Natural killer cell (primary cell): Measurements from ENCODE around the gene ZNF185. TPM values are rescaled to one million over a fixed set of nuclear protein-coding genes. Genes with fewer than 3 reads are reported as not detected.

Experiments
- ATAC-seq, 3 donors: fragments of 150-1000 bp in 2 of 3; fragments of 200-7000 bp in 1 of 3; cut with Tn5 transposase; 1 replicate in 1 of 3; 2 replicates in 2 of 3; pipeline ENCODE4 v1.10.0; 2021; ENCODE audit warnings: mild to moderate bottlenecking in 2 of 3, moderate library complexity in 2 of 3
- DNase-seq, 2 donors: peaks; one replicate each; pipeline versions ENCODE4 v3.0.0 to v3.0.0-alpha.2; 2013 to 2021; ENCODE audit warnings: mixed read lengths in 1 of 2
- H3K27ac ChIP-seq: one replicate; pipeline ENCODE4 v1.5.1; 2013; ENCODE audit warnings: mild to moderate bottlenecking, low read length
- H3K27me3 ChIP-seq: one replicate; pipeline ENCODE4 v1.6.1; 2013; ENCODE audit warnings: low read length; ENCODE audit not compliant: control insufficient read depth, insufficient read depth
- H3K36me3 ChIP-seq: one replicate; pipeline ENCODE4 v1.6.1; 2013; ENCODE audit warnings: low read length; ENCODE audit not compliant: control insufficient read depth, insufficient read depth
- H3K4me1 ChIP-seq: one replicate; pipeline ENCODE4 v1.6.1; 2013; ENCODE audit warnings: low read length; ENCODE audit not compliant: control insufficient read depth, insufficient read depth
- H3K4me3 ChIP-seq: one replicate; pipeline ENCODE4 v1.5.1; 2013; ENCODE audit warnings: low read length
- H3K9me3 ChIP-seq: one replicate; pipeline ENCODE4 v1.6.1; 2013; ENCODE audit warnings: low read length; ENCODE audit not compliant: control insufficient read depth, insufficient read depth
- H3K27ac Mint-ChIP-seq, 2 donors: one replicate each; pipeline ENCODE4 v1.8.0; 2022; ENCODE audit warnings: mild to moderate bottlenecking in 2 of 2, mixed read lengths in 2 of 2, moderate library complexity in 1 of 2
- H3K27me3 Mint-ChIP-seq, 2 donors: one replicate each; pipeline ENCODE4 v1.8.0; 2022; ENCODE audit warnings: low read depth in 2 of 2, mixed read lengths in 2 of 2
- H3K36me3 Mint-ChIP-seq: one replicate; pipeline ENCODE4 v1.8.0; 2022; ENCODE audit warnings: mixed read lengths
- H3K4me1 Mint-ChIP-seq, 2 donors: one replicate each; pipeline ENCODE4 v1.8.0; 2022; ENCODE audit warnings: mixed read lengths in 2 of 2
- H3K4me3 Mint-ChIP-seq: one replicate; pipeline ENCODE4 v1.8.0; 2022; ENCODE audit warnings: mild to moderate bottlenecking, moderate library complexity, mixed read lengths
- H3K9me3 Mint-ChIP-seq, 2 donors: one replicate each; pipeline ENCODE4 v1.8.0; 2022; ENCODE audit warnings: mixed read lengths in 2 of 2
- CTCF ChIP-seq: fragments of 200-600 bp; IDR thresholded peaks from one replicate; pipeline ENCODE4 v1.8.0; 2022; ENCODE audit warnings: antibody characterized with exemption
- WGBS: methylation state at CpG from one replicate; pipeline ENCODE4 v1.1.7; 2013; ENCODE audit warnings: missing lambda C conversion rate; ENCODE audit not compliant: insufficient coverage; 5-methylcytosine and 5-hydroxymethylcytosine counted together
- intact Hi-C: fragments of 100-400 bp; cut with micrococcal nuclease; formaldehyde crosslinking; loops from one replicate; pipeline ENCODE4 v1.14.2; 2022
- total RNA-seq, 4 donors: library from RNA; stranded (reverse); fragments of 120-200 nt in 1 of 4; gene quantifications; one replicate each; pipeline versions ENCODE4 v1.2.3 to v1.2.4, GENCODE V29; 2013 to 2022

The ZNF185 gene
- total RNA-seq, 3 donors from 2014 or later (not counting 1 experiment from before 2014, with no cell fraction given) = 1.9 to 12.4 (median 6.5) TPM

- H3K36me3 Mint-ChIP-seq = no peaks in the 10 kb centered on the region
- H3K9me3 Mint-ChIP-seq = no peaks in the 10 kb centered on the region
- Histone ChIP-seq H3K4me3 (no peak overlapping the region), H3K36me3 (no peaks in the 10 kb centered on the region), H3K27me3 (no peaks in the 10 kb centered on the region), H3K4me1 (no peaks in the 10 kb centered on the region), H3K9me3 (no peaks in the 10 kb centered on the region), H3K27ac (no peak overlapping the region)
- H3K27ac Mint-ChIP-seq = no peak overlapping the region
- no peak overlapping the region for H3K4me3 Mint-ChIP-seq
- TF ChIP-seq CTCF = no peak
- H3K4me1 Mint-ChIP-seq = no peaks in the 10 kb centered on the region
- DNase-seq (no peak), ATAC-seq (no peak)
- intact Hi-C loops = no loop called here
- H3K27me3 Mint-ChIP-seq = peaks cover 5 to 27% of the 10 kb centered on the region in 2 donors
- 78% methylated on average over 5 of the region's 6 CpGs for WGBS
These were observed 13.7 kb upstream of the ZNF185 start for GRCh38 chrX:152884171-152884570.

- no peaks in the 10 kb centered on the region for H3K27me3 ChIP-seq
These were observed 11.2 kb upstream of the ZNF185 start for GRCh38 chrX:152886716-152887115.

GRCh38 chrX:152892499-152892898 lies 5.4 kb upstream of the ZNF185 start:
- H3K4me1 ChIP-seq = no peaks in the 10 kb centered on the region
- 85% methylated on average over 3 of the region's 4 CpGs for WGBS
- Mint-ChIP-seq H3K9me3 (no peaks in the 10 kb centered on the region), H3K4me1 (no peaks in the 10 kb centered on the region), H3K4me3 (no peak overlapping the region), H3K27me3 (peaks cover 27 to 46% of the 10 kb centered on the region in 2 donors), H3K36me3 (no peaks in the 10 kb centered on the region), H3K27ac (no peak overlapping the region)
- intact Hi-C loops = no loop called here
- DNase-seq (no peak), ATAC-seq (no peak)
- no peak overlapping the region for H3K4me3 ChIP-seq
- no peaks in the 10 kb centered on the region for H3K36me3 ChIP-seq
- H3K27ac ChIP-seq = no peak overlapping the region
- no peaks in the 10 kb centered on the region for H3K27me3 ChIP-seq
- no peak for TF ChIP-seq CTCF
- H3K9me3 ChIP-seq = no peaks in the 10 kb centered on the region

More at GRCh38 chrX:152886716-152887115, 11.2 kb upstream of the ZNF185 start:
- ATAC-seq (no peak), DNase-seq (no peak)
- Mint-ChIP-seq H3K27ac (no peak overlapping the region), H3K4me3 (no peak overlapping the region), H3K27me3 (peaks cover 23 to 46% of the 10 kb centered on the region in 2 donors), H3K4me1 (no peaks in the 10 kb centered on the region), H3K36me3 (no peaks in the 10 kb centered on the region), H3K9me3 (no peaks in the 10 kb centered on the region)
- Histone ChIP-seq H3K27ac (no peak overlapping the region), H3K4me1 (no peaks in the 10 kb centered on the region), H3K4me3 (no peak overlapping the region), H3K9me3 (no peaks in the 10 kb centered on the region), H3K36me3 (no peaks in the 10 kb centered on the region)
- intact Hi-C loops = no loop called here
- 61% methylated on average over 2 of the region's 3 CpGs for WGBS
- TF ChIP-seq CTCF = no peak
